ENCODE data around the gene BCKDHA.
"Not testable (repeated sequence)": the region's sequence is repeated elsewhere in the genome, so short reads cannot be mapped to it uniquely, and the experiment has no call there.

The BCKDHA gene

DNA sequence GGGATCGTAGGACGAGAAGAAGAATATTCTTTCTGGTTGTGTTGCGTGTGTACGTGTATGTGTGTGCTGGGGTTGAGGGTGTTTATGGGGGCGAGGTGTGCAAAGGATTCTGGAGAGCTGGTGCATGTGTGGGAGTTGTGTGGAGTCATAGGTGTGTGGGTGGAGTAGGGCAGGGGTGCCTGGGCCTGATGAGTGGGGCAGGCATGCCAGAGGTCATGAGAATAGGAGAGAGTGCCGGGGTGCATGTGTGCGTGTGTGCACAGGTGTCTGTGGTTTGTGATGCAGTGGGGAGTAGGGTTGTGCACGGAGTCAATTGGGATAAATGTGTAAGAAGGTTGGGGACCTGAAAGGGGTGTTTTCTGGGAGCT is 20.6 kb upstream of the BCKDHA start:
- no peak for TF ChIP-seq GATA1 (IDR thresholded peaks at IDR 0.05; ENCODE audit: low read depth, low read length)
- no peak for TF ChIP-seq POLR2A (IDR thresholded peaks at IDR 0.05; ENCODE audit: low read length)
- no peak for DNase-seq

DNA sequence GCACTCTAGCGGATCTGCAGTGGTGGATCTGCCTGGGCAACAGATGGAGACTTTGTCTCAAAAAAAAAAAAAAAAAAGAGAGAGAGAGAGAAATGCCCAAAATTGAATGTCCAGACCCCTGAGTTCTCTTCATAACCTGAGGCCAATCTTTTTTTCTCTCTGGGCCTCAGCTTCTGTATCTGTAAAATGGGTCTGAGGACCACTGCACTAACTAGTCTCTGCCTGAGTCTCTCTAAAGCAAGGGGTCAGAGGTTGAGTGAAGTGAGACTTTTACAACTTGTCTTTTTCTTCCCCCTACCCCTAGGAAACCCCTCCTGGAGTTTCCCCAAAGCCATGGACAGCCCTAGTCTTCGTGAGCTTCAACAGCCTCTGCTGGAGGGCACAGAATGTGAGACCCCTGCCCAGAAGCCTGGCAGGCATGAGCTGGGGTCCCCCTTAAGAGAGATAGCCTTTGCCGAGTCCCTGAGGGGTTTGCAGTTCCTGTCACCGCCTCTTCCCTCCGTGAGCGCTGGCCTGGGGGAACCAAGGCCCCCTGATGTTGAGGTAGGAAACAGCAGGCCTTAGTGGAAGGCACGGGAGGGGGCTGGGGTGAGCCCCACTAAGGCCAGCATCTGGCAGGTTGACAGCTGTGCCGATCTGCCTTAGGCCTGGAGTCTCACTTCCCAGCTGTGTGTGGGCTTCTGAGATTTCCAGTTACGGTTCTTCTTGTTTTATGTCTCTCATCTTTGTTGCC is 19.5 kb upstream of the BCKDHA start:
- TF ChIP-seq POLR2A (IDR thresholded peaks at IDR 0.05; ENCODE audit: low read length) (no peak), GATA1 (IDR thresholded peaks at IDR 0.05; ENCODE audit: low read depth, low read length) (no peak)
- peak in 1 of 2 experiments; percentile 29 for DNase-seq

DNA sequence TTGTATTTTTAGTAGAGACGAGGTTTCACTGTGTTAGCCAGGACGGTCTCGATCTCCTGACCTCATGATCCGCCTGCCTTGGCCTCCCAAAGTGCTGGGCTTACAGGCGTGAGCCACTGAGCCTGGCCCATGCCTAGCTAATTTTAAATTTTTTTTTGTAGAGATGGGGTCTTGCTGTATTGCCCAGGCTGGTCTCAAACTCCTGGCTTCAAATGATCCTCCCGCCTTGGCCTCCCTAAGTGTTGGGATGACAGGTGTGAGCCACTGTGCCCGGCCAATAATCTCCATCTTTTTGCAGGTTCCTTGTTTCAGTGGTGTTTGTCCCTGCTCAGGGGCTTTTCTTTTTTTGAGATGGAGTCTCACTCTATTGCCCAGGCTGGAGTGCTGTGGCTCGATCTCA is 16.1 kb upstream of the BCKDHA start:
- DNase-seq: not testable (repeated sequence)

DNA sequence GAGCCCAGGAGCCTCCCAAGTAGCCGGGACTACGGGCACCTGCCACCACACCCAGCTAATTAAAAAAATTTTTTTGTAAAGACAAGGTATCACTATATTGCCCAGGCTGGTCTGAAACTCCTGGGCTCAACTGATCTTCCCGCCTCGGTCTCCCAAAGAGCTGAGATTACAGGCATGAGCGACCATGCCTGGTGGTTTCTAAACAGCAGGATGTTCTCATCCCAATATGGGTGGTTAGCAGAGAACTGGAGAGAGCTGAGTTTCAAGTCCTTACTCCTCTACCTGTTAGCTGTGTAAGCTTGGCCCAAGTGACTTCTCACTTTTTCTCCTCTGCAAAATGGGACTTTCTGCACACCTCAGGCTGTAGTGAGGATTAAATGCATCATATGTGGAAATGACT is 13.3 kb upstream of the BCKDHA start:
- no peak for TF ChIP-seq POLR2A (IDR thresholded peaks at IDR 0.05; ENCODE audit: low read length)
- TF ChIP-seq GATA1 (IDR thresholded peaks at IDR 0.05; ENCODE audit: low read depth, low read length): no peak
- no peak for DNase-seq

DNA sequence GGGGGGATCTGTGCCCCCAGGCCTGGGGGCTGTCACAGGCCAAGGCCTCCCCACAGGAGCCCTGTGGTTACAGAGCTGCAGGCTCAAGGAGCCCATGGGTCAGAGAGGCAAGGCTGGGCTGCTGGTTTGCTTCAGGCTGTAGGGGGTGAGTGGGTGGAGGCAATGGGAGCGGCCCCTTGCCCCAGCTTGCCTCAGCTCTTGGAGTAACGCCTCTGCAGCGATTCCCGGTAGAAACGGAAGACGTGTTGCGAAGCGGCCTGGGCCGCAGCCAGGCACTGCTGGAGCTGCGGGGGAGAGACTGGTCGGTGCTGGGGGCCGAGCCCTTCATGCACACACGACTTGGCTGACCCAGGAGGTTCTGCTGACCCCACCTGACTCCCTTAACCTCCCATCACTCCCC is 11.2 kb upstream of the BCKDHA start:
- TF ChIP-seq POLR2A (IDR thresholded peaks at IDR 0.05; ENCODE audit: low read length) (no peak), GATA1 (IDR thresholded peaks at IDR 0.05; ENCODE audit: low read depth, low read length) (no peak)
- DNase-seq: no peak

DNA sequence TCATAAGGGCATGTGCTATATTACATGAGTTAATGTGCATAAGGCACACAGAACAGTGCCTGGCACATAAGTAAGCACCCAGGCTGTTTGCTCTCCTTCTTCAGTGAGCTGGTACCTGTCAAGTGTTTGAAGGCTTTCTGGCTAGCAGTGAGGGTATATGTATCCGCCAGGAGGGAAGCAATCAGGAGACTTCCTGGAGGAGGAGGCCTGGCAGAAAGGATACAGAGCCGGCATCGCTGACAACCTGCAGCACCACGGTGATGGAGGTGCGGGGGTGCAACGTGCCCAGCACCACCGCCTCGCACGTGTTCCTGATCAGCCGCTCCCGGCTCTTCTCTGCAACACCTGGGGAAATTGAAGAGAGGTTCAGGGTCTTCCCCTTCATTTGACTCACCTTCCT is 6.0 kb upstream of the BCKDHA start:
- DNase-seq: no peak
- no peak for TF ChIP-seq POLR2A (IDR thresholded peaks at IDR 0.05; ENCODE audit: low read length)
- TF ChIP-seq GATA1 (IDR thresholded peaks at IDR 0.05; ENCODE audit: low read depth, low read length): no peak

DNA sequence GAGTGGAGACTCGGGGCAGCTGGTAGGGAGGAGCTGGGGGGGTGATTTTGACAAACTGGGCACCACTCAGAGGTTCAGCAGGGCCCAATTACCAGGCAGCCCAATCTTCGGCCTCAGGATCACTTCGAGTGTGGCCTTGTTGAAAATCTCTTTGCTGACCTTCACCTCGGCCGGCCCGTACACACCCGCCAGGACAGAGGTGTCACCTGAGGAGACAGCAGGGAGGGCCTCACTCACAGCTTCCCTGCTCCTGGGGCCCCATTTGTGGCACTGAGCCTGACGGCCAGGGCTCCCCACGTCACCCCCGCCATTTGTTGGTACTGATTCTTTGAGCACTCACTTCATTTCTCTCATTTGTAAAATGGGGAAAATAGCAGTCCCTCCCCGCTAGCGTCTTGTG is 4.8 kb upstream of the BCKDHA start:
- DNase-seq: no peak
- TF ChIP-seq POLR2A (IDR thresholded peaks at IDR 0.05; ENCODE audit: low read length) (no peak), GATA1 (IDR thresholded peaks at IDR 0.05; ENCODE audit: low read depth, low read length) (no peak)

DNA sequence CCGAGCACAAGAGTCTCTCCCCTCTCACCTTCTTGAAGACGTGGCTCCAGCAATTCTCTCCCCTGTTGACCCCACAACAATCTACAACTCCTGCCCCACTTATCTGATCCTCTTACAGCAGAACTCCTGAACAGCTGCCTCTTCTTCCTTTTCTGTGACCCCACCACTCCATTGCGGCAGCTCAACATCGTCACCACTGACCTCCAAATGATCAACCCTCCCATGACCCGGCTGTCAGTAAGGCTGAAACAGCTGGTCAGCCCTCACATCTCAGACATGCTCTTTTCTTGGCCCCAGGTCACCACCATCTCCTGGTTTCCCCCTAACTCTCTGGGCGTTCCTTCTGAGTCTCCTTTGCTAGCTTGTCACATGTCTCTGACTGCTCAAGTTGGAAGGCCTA is 2.3 kb upstream of the BCKDHA start:
- no peak for TF ChIP-seq GATA1 (IDR thresholded peaks at IDR 0.05; ENCODE audit: low read depth, low read length)
- no peak for TF ChIP-seq POLR2A (IDR thresholded peaks at IDR 0.05; ENCODE audit: low read length)
- DNase-seq: peak in 1 of 2 experiments; percentile 36

DNA sequence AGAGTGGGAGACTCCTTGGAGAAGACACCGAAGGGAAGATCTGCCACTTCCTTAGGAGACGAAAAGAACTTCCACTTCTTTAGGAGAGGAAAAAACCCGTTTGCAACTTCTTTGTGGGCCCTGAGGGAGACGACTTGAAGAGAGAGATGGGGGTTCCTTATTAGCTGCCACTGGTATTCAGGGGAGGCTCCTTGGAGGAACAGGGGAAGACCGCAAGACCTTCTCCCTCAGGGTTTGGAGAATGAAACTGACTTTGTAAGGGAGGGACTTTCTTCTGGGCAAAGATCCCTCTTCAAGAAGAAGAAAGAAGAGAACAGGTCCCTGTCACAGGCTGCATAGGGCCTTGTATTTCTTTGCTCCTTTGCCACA is 416 bp downstream of the BCKDHA start:
- TF ChIP-seq GATA1 (IDR thresholded peaks at IDR 0.05; ENCODE audit: low read depth, low read length) (no peak), POLR2A (IDR thresholded peaks at IDR 0.05; ENCODE audit: low read length) (no peak)
- DNase-seq: peak; percentile 58 to 70

DNA sequence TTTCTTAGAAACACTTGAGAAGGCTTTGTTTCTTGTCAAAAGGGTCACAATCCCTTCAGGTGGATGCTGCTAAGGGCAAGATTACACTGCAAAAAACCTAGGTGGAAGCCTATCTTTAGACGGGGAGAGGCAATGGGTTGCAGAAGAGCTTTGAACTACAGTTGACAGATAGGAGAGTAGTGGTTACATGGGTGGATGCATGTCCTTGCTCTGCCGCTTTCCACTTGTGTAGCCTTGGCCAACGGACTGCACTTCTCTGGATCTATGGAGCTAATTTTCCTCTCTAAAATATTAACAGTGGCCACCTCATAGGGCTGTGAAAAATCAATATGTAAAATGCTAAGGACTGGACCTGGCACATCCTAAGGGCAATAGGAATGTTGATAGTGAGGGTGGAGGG is 980 bp downstream of the BCKDHA start:
- TF ChIP-seq GATA1 (IDR thresholded peaks at IDR 0.05; ENCODE audit: low read depth, low read length) (no peak), POLR2A (IDR thresholded peaks at IDR 0.05; ENCODE audit: low read length) (no peak)
- DNase-seq: peak; percentile 44 to 45

DNA sequence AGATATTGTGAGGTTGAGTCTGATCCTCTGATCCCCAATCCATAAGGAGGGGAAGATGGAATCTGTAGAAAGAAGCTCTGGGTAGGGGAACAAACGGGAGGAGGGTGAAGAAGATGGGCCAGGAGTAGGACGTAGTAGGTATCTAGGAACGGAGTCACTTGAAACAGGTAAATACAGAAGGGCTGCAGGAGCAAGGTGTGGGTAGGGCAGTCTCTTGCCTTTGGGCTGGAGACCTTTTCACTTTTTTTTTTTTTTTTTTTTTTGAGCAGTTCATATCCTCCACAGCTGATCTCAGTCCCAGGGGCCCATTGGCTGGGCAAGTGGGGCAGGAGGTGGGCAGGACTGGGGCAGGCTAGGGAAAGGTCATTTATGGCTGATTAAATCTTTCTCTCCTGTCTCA is 1.5 kb downstream of the BCKDHA start:
- DNase-seq: no peak
- TF ChIP-seq GATA1 (IDR thresholded peaks at IDR 0.05; ENCODE audit: low read depth, low read length) (no peak), POLR2A (IDR thresholded peaks at IDR 0.05; ENCODE audit: low read length) (no peak)

DNA sequence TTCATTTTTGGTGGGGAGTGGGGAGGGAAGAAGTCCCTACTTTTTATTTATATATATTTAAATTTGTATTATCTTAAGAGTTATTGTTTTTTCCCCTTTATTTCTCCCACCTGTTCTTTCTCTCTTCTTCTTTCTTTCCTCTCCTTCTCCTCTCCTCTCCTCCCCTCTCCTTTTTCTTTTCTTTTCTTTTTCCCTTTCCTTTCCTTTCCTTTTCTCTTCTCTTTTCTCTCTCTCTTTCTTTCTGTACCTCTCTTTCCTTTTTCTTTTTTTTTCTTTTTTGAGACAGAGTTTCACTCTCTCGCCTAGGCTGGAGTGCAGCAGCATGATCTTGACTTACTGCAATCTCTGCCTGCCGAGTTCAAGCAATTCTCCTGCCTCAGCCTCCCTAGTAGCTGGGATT is 1.9 kb downstream of the BCKDHA start:
- no peak for TF ChIP-seq POLR2A (IDR thresholded peaks at IDR 0.05; ENCODE audit: low read length)
- TF ChIP-seq GATA1 (IDR thresholded peaks at IDR 0.05; ENCODE audit: low read depth, low read length): no peak

DNA sequence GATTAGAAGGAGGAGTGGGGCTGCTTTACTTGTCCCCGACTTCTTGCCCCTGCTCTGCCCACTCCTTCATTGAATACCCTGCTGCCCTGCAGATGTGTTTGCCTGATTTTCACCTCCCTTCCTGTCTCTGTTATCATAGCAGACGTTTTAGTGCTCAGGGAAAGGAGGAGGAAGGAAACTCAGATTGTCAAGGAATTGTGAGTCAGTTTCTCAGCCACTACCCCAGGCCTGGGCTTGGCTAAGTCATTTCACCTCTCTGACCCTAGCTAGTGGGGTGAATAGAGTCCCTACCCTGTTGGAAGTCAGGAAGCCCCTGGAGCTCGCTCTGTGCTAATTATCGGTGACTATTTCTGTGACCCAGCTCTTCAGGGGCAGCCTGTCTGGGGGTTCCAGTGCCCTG is 3.9 kb downstream of the BCKDHA start:
- no peak for DNase-seq
- TF ChIP-seq POLR2A (IDR thresholded peaks at IDR 0.05; ENCODE audit: low read length) (no peak), GATA1 (IDR thresholded peaks at IDR 0.05; ENCODE audit: low read depth, low read length) (no peak)

More for the DNA sequence above, 1.9 kb downstream of the BCKDHA start:
- DNase-seq: no peak

DNA sequence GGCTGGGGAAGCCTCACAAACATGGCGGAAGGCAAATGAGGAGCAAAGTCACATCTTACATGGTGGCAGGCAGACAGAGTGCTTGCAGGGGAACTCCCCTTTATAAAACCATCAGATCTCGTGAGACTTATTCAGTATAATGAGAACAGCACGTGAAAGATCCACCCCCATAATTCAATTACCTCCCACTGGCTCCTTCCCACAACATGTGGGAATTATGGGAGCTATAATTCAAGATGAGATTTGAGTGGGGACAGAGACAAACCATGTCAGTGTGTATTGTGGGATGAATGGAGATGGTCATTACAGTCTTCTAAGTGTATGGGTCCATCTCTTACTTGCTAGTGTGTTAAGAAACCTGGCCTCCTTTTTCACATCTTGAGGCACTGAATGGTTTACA is 4.4 kb downstream of the BCKDHA start:
- DNase-seq: no peak
- TF ChIP-seq POLR2A (IDR thresholded peaks at IDR 0.05; ENCODE audit: low read length) (no peak), GATA1 (IDR thresholded peaks at IDR 0.05; ENCODE audit: low read depth, low read length) (no peak)

DNA sequence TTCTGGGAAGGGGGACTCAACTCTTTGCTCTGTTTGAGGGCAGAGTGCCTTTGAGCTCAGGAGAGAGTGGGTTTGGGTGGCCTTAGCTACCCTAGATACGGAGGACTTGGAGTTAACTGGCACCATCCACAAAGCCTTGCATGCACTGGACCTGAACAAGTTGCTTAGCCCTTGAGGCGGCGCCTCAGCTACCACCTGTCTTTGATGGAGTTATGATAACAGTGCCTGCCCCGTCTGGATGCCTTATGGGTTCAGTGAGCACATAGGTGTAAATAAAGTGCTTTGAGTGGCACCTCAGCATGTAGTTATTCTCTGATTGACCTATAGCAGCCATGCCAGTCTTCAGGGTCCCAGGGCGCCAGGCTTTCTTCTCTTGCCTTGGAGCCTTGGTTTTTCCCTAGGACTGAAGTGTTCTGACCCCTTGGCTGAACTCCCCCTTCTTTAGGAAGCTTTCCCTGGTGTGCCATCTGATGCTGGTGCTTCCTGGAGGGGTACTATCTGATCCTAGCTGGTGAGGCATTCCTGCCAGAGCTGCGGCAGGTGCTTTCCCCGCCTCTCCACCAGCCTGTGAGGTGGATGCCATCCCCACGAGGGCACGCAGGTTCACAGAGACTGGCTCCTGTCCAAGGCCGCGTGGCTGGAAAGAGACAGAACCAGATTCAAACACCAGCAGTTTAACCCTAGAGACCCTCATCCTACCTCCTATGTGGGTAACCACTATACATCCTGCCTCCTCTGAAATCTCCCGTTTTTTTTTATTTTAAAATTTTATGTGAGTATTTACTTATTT is 5.8 kb downstream of the BCKDHA start:
- no peak for DNase-seq
- TF ChIP-seq GATA1 (IDR thresholded peaks at IDR 0.05; ENCODE audit: low read depth, low read length) (no peak), POLR2A (IDR thresholded peaks at IDR 0.05; ENCODE audit: low read length) (no peak)
